ENCODE data around the gene AEBP1.

Gene AEBP1

DNA sequence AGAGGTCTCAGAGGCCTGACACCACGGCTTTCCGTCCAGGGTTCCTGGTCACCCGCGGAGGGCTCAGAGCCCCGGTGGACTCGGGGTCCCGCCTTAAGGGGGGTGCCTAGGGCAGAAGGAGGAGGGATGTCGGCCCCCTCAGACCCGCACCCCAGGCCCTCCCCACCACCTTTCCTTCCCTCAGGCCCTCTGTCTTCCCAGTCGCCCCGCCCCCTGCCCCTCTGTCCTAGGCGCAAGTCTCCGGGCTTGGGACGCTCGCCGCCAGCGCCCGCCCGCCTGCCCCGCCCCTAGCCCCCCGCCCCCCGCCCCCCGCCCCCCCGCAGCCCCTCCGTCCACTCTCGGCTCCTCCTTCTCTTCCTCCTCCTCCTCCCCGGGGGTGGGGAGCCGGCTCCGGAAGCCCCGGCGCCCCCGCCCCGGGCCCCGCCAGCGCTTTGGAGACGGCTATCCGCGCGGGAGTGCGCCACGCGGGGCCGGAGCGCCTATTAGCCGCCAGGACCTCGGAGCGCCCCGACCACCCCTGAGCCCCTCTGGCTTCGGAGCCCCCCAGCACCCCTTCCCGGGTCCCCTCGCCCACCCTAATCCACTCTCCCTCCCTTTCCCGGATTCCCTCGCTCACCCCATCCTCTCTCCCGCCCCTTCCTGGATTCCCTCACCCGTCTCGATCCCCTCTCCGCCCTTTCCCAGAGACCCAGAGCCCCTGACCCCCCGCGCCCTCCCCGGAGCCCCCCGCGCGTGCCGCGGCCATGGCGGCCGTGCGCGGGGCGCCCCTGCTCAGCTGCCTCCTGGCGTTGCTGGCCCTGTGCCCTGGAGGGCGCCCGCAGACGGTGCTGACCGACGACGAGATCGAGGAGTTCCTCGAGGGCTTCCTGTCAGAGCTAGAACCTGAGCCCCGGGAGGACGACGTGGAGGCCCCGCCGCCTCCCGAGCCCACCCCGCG, at the start of gene AEBP1:
TSS of gene AEBP1 (plus strand) at position 423 of the 937 bp plus-strand sequence. CDS start at position 744, 321 bp downstream.
- peak; percentile 46 for DNase-seq

DNA sequence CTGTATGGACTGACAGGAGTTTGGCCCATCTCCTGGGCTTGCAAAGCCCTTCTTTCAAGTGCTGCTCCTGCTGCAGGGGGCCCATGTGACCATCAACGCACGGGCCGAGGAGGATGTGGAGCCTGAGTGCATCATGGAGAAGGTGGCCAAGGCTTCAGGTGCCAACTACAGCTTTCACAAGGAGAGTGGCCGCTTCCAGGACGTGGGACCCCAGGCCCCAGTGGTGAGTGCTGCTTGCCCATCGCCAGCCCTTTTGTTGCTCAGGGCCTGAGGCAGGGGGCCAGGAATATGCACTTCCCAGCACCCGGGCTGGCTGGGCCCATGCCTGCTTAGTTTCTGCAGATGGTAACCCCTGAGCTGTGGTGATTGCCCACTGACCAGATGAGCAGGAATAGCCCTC, 47.5 kb upstream of the AEBP1 start:
- DNase-seq, result no peak

DNA sequence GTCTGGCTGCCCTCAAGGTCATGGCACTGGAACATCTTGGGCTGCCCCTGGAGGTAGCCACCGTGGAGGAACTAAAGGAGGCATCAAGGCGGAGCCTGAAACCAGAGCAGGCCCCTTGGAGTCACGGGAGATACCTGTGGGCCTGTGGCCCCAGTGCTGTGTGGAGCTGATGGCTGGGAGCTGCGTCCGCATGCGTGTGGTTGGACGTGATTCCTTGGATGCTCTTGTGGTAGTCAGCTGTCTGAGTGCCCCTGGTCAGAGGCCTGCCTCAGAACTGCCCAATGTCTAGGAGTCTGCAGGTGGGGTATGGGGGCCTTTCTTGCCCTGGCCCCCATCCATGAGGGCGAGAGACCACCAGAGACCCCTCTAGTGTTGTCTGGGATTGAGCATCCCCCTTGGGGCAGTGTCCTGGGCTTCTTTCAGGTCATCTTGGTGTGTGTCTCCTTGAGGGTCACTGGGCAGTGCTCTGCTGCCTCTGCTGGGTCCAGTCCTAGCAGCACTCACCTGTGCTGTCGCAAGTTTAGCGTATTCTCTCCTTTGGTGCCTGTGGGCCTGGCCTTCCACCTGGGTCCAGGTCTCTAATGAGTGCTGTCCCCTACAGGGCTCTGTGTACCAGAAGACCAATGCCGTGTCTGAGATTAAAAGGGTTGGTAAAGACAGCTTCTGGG, 46.8 kb upstream of the AEBP1 start:
- DNase-seq, result no peak

DNA sequence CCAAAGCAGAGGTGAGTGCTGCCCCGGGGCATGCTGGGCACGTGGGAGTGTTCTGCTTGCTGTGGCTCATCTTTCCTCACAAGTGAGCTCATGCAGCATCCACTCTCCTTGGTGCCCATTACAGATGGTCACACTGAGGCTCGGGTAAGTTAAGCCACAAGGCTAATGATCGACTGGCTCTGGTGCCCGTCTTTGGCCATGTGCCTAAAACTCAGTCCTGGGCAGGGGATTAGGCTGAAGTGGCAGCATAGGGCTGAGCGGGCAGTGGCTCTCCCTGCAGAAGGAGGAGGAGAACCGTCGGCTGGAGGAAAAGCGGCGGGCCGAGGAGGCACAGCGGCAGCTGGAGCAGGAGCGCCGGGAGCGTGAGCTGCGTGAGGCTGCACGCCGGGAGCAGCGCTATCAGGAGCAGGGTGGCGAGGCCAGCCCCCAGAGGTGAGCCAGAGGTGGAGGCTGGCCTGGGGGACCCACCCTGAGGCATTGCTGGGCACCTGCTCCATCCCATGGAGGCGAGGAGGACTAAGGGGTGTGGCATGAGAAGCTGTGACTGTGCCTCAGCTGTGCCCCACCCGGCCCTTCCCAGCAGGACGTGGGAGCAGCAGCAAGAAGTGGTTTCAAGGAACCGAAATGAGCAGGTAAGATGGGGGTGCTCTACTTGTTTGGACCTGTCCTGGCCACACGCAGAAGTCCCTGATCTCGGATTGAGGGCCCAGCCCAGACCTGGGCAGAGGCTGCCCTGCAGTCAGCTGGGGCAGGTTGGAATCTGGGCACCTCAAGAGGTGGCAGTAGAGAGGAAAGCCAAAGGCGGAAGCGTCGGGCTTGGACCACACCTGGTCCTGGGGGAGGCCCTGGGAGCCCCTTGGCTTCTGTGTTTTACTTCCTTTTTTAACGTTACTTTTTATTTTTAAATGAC, 46.0 kb upstream of the AEBP1 start:
- no peak for DNase-seq

DNA sequence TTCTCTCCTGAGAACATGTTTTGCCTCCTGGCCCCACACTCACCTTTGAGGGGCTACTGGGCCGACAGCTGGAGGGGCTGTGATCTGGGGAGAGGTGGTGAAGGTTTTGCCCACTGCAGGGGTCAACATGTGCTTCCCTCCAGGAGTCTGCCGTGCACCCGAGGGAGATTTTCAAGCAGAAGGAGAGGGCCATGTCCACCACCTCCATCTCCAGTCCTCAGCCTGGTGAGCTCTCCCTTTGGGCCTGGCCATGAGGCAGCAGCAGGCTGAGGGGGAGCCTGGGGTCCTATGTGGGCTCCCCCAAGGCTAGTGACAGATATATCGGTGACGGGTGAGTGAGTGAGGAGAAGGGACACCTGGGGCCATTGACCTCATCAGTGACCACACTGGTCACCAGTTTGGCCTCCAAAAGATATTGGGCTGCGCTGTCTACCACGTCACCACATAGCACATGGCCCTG, 45.4 kb upstream of the AEBP1 start:
- no peak for DNase-seq

DNA sequence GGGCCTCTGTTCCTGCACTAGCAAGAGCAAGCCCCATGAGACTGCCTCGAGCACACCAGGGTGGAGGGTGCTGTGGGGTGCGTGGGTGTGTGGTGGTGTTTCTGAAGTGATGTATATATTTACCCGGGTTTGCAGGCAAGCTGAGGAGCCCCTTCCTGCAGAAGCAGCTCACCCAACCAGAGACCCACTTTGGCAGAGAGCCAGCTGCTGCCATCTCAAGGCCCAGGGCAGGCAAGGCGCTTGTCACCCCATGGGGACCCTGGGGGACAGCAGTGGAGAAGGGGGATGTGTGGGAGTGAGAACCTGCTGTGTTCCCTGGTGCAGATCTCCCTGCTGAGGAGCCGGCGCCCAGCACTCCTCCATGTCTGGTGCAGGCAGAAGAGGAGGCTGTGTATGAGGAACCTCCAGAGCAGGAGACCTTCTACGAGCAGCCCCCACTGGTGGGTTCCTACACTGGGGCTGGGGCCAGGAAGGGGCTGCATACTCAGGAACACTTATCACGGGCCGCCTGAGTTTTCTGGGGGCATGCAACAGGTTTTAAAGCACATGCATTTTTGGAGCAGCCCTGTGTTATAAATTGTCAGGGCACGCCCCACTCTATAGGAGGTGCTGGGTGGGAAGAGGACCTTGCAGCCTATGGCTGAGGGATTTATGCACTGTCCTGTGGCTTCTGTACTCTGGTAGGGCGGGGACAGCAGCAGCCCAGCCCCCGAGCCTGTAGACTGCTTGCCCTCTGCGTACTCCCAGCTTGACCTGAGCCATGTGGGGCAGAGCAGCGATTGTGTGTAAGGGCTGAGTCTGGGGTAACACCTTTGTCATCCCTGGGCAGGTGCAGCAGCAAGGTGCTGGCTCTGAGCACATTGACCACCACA, 44.7 kb upstream of the AEBP1 start:
- no peak for DNase-seq

DNA sequence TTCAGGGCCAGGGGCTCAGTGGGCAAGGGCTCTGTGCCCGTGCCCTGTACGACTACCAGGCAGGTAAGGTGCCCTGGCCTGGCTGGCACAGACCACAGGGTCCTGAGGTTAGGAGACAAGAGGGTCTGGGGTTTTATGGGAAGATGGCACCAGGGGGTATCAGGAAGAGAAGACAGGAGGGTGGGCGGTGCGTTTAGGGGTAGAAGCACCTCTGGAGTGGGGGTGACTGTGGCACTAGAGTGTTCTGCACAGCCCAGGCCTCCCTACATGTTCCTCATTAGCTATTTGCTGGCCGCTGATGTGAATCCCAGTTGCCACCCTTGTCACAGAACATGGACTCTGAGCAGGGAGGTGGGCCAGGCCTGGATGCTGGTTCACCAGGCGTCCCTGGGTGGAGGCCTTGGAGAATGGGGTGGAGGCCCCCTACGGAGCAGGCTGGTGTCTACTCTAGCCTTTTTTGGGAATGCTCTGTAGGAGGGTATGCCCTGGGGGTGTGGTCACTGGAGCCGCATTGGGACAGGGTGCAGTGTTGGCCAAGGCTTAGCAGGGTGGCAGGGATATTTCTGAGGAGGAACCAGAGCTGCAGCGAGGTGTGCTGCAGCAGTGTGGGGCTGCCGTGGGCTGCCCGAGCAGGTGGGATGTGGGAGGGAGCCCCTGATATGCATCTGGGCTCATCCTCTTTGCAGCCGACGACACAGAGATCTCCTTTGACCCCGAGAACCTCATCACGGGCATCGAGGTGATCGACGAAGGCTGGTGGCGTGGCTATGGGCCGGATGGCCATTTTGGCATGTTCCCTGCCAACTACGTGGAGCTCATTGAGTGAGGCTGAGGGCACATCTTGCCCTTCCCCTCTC, 43.8 kb upstream of the AEBP1 start:
- no peak for DNase-seq

DNA sequence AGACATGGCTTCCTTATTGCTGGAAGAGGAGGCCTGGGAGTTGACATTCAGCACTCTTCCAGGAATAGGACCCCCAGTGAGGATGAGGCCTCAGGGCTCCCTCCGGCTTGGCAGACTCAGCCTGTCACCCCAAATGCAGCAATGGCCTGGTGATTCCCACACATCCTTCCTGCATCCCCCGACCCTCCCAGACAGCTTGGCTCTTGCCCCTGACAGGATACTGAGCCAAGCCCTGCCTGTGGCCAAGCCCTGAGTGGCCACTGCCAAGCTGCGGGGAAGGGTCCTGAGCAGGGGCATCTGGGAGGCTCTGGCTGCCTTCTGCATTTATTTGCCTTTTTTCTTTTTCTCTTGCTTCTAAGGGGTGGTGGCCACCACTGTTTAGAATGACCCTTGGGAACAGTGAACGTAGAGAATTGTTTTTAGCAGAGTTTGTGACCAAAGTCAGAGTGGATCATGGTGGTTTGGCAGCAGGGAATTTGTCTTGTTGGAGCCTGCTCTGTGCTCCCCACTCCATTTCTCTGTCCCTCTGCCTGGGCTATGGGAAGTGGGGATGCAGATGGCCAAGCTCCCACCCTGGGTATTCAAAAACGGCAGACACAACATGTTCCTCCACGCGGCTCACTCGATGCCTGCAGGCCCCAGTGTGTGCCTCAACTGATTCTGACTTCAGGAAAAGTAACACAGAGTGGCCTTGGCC, 43.0 kb upstream of the AEBP1 start:
- DNase-seq, result no peak

DNA sequence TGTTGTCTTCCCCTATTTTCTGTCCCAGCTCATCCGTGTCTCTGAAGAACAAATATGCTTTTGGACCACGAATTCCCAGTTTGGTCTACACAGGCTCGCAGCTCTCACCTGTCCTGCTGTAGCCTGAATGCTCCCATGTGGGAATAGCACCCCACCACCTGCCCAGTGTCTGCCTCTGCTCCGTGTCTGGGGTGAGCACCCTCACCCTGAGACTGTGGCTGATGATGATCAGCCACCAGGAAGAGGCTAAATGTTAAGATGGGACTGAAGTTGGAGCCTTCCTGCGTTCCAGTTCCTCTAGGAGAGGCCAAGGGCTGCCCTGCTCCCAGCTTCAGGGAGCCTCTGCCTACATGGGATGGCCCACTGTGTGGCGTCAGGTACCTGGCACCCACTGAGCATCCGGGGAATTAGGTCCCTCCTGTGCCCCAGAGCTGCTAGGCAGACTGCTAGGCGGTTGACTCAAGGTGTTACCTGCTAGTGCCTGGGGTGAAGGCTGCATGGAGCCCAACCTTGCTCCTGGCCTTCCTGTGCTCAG, 42.4 kb upstream of the AEBP1 start:
- DNase-seq, result no peak

DNA sequence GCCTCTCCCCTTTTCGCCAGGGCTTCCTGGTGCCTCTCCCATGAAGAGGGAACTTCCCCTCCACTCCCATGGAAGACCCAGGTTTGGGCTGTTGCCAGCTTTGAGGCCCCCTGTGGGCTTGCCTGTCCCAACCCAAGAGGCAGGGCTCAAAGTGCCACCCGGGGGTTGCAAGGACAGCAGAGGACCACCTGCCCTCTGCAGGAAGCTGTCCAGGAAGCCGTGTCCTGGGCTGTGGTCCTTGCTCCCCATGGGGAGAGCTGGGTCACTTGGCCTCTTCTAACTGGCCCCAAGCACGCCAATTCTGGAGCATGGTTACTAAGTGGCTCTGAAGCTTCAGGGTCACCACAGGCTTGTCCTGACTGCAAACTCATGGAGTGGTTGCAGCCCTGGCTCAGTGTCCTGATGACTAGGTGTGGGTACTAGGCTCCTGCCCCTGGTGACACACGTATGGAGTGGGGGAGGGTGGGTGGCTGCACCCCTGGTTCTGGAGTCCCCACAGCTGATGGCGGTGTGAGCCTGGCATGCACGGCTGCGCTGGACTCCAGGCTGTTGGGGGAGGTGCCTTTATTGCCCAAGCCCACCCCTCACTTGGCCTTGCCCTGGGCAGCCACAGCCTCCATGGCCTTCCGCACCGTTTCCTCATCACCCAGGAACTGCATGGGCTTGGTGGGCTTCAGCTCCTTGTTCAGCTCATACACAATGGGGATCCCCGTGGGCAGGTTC, 41.8 kb upstream of the AEBP1 start:
- no peak for DNase-seq

DNA sequence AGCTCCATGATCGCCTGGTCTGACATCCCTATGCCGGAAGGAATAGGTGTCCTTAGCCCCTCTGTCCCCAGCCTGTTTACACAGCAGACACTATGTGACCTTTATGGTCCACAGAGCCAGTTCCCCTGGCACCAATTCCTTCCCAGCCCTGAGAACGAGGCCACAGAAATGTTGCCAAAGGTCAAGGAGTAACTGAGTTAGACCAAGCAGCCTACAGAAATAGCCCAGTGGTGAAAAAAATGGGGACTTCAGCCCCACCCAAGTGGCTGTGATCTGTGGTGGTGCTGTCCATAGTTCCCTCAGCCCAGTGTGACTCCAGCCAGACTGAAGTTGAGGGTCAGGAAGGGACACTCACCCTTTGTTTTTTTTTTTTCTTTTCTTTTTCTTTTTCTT, 41.2 kb upstream of the AEBP1 start:
- no peak for DNase-seq

DNA sequence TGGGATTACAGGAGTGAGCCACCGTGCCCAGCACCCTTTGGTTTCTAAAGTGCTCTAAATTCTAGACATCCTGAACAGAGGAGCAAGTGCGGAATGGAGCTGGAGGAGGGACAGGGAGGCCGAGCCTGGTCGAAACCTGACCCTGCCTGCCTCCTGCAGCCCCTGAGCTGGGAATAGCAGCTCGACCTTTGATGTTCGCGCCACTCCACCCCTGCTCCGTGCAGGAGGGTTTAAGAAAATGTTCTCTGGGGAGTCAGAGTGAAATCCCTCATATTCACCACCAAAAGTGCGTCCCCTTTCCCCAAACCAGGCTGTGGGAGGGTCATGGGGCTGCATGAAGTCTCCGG, 40.6 kb upstream of the AEBP1 start:
- no peak for DNase-seq

DNA sequence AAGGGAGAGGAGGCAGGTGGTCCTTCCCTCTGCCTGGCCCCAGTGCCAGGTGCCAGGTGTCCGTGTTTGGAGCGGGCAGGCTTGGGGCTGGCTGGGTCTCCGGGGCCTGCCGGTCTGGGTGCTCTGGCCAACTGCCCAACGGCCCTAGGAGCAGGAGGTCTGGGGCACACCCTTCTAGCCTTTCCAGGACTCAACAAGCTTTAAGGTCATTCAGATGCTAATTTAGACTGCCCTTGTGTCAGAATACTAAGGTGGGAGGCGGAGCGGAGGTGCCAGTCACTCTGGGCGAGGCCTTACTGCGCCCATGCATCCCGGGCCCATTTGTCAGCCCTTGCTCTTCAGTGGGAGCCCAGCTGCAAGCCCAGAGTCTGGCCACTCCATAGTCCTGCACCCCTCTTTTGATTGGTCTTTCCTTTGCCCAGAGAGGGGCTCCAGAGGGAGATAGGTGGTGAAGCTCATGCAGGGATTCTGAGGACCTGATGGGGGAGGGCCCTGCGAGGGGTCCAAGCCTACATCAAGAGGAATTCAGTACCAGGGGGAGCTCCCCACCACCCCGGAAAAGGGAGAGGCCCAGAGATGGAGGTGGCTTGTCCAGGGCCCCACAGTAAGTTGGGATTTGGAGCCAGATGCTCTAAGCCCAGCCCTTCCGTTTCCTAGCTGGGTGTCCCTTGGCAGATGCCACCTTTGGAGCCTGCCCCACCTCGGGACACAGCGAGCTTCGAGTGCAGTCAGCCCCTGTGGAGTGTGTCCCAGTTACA, 40.1 kb upstream of the AEBP1 start:
- no peak for DNase-seq

DNA sequence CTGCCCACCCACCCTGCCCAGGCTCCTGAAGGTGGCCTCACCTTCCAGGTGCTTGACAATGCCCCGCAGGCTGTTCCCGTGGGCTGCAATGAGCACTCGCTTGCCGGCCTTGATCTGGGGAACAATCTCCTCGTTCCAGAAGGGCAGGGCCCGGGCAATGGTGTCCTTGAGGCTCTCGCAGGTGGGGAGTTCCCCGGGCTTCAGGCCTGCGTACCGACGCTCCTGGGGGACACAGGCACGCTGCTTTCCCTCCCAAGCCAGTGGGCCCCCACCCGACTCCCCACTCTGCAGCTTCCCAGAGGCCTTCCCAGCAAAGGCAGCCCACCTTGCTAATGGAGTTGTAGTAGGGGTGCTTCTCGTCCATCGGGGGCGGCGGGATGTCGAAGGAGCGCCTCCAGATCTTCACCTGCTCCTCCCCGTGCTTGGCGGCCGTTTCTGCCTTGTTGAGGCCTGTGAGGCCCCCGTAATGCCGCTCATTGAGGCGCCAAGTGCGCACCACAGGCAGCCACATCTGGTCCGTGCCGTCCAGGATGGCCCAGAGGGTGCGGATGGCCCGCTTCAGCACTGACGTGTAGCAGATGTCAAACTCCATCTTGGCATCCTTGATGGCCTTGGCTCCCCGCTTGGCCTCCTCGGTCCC, 39.2 kb upstream of the AEBP1 start:
- DNase-seq, result no peak

DNA sequence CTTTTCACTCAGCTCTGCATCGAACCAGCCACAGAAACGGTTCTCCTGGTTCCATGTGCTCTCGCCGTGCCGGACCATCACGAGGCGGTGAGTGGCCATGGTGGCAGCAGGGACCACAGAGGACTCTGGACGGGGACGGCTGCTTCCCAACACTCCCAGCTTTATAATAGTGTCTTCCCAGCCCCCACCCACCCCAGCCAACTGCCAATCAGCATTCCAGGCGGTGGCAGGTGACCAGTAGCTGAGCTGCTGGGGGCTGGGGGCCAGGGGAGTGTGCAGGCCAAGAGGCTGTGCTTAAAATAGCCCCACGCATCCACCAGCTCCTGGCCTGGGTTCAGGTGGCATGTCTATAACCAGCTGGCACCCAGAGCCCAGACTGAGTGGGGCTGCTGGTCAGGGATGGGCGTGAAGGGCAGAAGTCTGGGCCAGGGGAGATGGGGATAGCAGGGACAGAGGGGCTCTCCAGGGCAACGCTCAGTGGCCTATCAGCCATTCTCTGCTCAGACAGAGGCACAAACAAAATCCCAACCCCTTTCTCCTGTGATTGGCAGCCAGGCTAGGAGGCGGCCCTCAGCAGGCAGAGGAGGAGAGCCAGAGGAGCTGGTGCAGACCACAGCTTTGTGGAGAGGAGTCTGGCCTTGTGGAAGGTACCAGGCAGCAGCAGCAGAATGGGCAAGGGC, 38.6 kb upstream of the AEBP1 start, which contains the start of gene PGAM2:
TSS of gene PGAM2 (minus strand) at position 137 of the 680 bp plus-strand sequence. CDS start at position 99, 38 bp downstream.
- DNase-seq, result peak; percentile 78

DNA sequence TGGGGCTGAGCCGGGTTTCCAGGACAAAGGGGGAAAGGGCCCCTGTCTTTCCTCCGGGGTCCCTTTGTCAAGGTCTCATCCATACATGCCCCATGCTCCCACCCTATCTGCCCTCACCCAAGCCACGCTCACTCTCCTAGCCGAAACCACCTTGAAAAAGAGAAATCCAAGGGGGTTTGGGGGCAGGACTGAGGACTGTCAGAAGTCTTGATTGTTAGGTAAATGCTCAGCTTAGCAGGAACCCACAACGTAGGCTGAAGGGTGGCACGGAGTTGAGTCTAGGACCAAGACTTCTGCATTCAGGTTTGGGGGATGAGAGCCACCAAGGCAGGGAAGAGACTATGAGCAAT, 38.1 kb upstream of the AEBP1 start:
- no peak for DNase-seq

DNA sequence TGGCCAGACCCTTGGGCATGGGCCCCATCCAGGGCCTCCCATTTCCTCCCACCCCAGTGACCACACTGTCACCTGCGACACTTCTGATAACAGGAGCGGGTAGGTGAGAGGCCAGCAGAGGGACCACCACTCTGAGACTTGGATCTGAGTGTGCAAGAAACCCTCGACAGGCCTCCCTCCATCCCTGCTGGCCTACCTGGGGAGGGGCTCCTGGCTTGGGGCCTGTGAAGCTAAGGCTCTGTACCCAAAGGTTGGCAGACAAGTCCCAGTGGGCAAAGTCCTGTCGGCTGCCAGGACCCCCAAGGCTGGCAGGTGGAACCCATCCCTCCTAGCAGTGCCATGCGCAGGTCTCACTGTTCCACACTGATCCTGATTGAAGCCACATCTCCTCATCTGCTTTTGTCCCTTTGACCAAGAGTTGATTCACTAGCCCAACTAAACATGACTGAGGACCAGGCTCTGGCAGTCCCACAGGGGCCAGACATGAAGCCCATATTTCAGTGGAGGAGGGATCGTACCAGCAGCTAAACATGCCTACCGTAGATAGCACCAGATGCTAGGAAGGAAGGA, 37.6 kb upstream of the AEBP1 start:
- DNase-seq, result no peak
